HG03558 (cell line): Measurements from ENCODE around the gene PCDHGA8.
"Not testable (repeated sequence)": the region's sequence is repeated elsewhere in the genome, so short reads cannot be mapped to it uniquely, and the experiment has no call there.

Experiments
- ATAC-seq: cut with Tn5 transposase; IDR thresholded peaks from one replicate; pipeline ENCODE4 v1.9.1; 2021; ENCODE audit warnings: moderate number of reproducible peaks; ENCODE audit not compliant: unreplicated experiment; ENCODE audit errors: extremely low read depth

The PCDHGA8 gene

DNA sequence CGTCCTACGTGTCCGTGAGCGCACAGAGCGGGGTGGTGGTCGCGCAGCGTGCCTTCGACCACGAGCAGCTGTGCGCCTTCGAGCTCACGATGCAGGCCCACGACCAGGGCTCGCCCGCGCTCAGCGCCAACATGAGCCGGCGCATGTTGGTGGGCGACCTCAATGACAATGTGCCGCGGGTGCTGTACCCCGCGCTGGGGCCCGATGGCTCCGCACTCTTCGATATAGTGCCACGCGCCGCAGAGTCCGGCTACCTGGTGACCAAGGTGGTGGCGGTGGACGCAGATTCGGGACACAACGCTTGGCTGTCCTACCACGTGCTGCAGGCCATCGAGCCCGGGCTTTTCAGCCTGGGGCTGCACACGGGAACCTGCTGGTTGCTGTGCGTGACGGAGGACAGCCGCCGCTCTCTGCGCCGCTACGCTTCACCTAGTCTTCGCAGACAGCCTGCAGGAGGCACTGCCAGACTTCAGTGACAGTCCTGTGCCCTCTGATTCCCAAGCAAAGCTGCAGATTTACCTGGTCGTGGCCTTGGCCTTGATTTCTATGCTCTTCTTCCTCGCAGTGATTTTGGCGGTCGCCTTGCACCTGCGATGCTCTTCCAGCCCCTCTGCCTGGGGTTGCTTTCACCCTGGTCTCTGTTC lies 35.5 kb downstream of the PCDHGA8 start:
- ATAC-seq = no peak

DNA sequence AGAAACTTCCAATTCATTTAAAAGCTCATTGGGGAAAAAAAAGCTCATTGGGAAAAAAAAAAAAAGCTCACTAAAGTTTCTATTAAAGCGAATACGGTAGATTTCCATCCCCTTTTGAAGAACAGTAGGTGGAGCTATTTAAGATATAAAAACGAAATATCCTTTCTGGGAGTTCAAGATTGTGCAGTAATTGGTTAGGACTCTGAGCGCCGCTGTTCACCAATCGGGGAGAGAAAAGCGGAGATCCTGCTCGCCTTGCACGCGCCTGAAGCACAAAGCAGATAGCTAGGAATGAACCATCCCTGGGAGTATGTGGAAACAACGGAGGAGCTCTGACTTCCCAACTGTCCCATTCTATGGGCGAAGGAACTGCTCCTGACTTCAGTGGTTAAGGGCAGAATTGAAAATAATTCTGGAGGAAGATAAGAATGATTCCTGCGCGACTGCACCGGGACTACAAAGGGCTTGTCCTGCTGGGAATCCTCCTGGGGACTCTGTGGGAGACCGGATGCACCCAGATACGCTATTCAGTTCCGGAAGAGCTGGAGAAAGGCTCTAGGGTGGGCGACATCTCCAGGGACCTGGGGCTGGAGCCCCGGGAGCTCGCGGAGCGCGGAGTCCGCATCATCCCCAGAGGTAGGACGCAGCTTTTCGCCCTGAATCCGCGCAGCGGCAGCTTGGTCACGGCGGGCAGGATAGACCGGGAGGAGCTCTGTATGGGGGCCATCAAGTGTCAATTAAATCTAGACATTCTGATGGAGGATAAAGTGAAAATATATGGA lies 38.1 kb downstream of the PCDHGA8 start, which contains the start of gene PCDHGA12:
PCDHGA12 (plus strand) TSS at position 176 of the 782 bp plus-strand sequence; CDS start at position 429, 253 bp downstream.
- ATAC-seq = peak; percentile 82

DNA sequence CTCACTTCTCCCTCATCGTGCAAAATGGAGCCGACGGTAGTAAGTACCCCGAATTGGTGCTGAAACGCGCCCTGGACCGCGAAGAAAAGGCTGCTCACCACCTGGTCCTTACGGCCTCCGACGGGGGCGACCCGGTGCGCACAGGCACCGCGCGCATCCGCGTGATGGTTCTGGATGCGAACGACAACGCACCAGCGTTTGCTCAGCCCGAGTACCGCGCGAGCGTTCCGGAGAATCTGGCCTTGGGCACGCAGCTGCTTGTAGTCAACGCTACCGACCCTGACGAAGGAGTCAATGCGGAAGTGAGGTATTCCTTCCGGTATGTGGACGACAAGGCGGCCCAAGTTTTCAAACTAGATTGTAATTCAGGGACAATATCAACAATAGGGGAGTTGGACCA lies 38.9 kb downstream of the PCDHGA8 start:
- no peak for ATAC-seq

DNA sequence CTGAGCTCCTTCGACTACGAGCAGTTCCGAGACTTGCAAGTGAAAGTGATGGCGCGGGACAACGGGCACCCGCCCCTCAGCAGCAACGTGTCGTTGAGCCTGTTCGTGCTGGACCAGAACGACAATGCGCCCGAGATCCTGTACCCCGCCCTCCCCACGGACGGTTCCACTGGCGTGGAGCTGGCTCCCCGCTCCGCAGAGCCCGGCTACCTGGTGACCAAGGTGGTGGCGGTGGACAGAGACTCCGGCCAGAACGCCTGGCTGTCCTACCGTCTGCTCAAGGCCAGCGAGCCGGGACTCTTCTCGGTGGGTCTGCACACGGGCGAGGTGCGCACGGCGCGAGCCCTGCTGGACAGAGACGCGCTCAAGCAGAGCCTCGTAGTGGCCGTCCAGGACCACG lies 39.9 kb downstream of the PCDHGA8 start:
- not testable (repeated sequence) for ATAC-seq

DNA sequence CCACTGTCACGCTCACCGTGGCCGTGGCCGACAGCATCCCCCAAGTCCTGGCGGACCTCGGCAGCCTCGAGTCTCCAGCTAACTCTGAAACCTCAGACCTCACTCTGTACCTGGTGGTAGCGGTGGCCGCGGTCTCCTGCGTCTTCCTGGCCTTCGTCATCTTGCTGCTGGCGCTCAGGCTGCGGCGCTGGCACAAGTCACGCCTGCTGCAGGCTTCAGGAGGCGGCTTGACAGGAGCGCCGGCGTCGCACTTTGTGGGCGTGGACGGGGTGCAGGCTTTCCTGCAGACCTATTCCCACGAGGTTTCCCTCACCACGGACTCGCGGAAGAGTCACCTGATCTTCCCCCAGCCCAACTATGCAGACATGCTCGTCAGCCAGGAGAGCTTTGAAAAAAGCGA lies 40.3 kb downstream of the PCDHGA8 start:
- ATAC-seq = not testable (repeated sequence)

DNA sequence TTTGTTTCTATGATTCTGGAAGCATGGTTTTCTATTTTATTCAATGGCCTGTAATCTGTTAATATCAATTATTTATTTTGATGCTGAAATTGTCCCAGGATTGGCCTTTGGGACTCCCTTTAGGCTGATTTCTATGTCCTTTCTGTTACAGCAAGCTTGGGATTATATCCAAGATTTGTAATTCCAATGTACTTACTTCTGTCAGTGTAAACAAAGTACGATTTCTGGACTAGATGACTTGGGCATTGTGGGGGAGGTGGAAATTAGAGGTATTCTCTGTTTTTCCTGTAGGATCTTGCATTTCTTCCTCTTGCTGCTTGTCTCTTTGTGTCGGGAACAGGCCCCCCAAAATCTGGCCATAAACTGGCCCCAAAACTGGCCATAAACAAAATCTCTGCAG lies 41.6 kb downstream of the PCDHGA8 start:
- ATAC-seq = no peak

DNA sequence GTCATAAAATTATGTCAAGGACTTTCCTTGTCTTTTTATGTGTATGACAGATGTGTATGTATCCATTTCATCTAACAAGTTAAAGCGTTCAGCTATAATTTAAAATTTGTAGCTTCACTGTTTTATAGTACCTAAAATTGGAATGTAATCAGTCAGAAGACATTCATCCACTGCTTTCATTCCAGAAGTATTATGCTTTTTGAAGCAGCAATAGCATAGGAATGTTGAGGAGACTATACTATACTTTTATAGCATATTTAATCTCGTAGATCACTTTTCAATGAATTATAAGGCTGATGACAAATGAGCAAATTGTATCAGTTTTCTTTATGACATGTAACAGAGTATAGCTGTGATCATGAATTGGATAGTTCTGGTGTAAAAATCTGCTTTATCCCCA lies 44.8 kb downstream of the PCDHGA8 start:
- no peak for ATAC-seq

DNA sequence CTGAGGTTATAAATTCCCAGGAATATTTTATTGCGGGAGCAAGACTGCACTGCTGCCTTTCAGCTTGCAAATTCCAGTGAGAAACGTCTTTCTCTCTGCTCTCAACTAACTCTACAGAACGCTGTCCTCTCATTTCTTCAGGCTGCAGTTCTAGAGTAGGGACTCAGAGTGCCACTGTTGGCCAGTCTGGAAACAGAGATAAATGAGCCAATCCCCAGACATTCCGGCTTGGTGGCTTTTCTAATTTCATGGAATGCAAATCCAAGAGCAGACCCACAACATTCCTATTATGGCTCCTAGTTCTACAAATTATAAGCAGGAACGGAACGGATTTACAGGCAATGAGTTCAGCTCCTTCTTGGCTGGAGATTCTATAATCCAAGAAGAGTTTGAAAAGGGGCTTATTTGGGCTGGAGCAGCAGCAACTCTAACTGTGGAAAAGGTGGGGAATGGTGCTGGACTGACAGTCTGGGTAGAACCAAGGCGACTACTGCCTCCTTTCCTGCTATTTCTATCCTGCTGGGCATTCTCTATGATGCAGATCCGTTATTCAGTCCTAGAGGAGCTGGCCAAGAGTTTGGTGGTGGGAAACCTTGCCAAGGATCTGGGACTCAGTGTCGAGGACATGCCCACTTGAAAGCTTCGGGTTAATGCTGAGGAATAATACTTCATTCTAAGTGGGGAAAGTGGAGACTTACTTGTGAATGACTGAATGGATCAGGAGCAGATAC lies 47.1 kb downstream of the PCDHGA8 start:
- no peak for ATAC-seq

DNA sequence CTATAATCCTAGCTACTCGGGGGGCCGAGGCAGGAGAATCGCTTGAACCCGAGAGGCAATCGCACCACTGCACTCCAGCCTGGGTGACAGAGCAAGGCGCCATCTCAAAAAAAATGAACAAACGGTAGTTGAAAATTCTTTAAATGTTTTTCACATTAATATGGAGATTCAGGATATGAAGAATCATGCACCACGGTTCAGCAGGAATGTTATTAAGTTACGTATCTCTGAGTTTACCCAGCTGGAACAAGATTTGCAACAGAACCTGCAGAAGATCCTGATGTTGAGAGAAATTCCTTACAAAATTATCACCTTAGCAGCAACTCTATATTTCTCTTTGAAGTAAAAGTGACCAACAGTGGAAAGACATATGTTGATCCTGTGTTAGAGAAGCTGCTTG lies 47.9 kb downstream of the PCDHGA8 start:
- no peak for ATAC-seq

DNA sequence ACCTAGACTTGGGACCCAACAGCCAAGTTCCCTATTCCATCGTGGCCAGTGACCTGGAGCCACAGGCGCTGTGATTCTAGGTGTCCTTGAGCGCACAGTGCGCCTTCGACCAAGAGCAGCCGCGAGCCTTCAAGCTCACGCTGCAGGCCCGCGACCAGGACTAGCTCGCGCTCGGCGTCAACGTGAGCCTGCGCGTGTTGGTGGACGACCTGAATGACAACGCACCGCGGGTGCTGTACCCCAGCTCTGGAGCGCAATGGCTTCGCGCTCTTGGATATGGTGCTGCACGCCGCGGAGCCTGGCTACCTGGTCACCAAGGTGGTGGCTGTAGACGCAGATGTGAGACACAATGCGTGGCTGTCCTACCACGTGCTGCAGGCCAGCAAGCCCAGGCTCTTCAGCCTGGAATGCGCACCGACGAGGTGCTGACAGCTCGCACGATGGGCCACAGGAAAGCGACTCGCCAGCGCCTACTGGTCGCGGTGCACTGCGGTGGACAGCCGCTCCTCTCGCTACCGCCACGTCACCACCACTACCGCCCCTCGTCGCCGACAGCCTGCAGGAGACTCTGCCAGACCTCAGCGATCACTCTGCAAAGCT lies 49.2 kb downstream of the PCDHGA8 start:
- no peak for ATAC-seq
